Renal cortex interstitium (tissue), 11 donors: ENCODE data around the gene ASMTL. TPM values are rescaled to one million over a fixed set of nuclear protein-coding genes. Genes with fewer than 3 reads are reported as not detected.
"Not testable (repeated sequence)": the region's sequence is repeated elsewhere in the genome, so short reads cannot be mapped to it uniquely, and the experiment has no call there.

Experiments used
- DNase-seq, 11 donors: peaks; one replicate each; pipeline ENCODE4 v3.0.0-alpha.2; 2013; ENCODE audit warnings: low read depth in 9 of 11, low spot score in 4 of 11; ENCODE audit errors: extremely low read depth in 1 of 11
- polyA plus RNA-seq, 3 donors: library from polyadenylated mRNA; unstranded; fragments of 120-200 nt; gene quantifications; one replicate each; pipeline ENCODE4 v1.2.1, GENCODE V29; 2013; ENCODE audit not compliant: insufficient read length in 3 of 3

Gene ASMTL
- polyA plus RNA-seq, 3 donors: 35.7 to 50.5 (median 37.1) TPM

- DNase-seq: no peak
These were observed 67.2 kb downstream of the ASMTL start for GRCh38 chrX:1385253-1386223.

DNA sequence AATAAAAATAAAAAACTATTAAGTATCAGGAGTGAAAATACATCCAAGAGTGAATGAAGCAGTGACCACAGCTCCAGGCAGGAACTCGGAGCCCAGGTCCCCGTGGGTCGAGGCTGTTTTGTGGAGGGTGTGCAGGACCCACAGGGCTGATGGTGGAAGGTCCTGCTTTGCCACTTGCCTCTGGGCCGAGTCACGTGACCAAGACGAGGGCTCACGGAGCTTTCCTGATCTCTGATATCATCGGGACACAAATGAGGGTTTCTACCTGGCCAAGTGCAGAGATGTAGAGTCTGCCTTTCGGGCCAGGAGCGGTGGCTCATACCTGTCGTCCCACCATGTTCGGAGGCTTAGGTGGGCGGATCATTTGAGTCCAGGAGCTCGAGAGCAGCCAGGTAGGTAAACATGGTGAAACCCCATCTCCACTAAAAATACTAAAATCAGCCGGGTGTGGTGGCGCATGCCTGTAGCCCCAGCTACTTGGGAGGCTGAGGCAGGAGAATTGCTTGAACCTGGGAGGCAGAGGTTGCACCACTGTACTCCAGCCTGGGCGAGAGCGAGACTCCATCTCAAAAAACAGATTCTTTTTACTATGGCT lies 68.0 kb downstream of the ASMTL start:
- no peak for DNase-seq

GRCh38 chrX:1380672-1381233 lies 72.0 kb downstream of the ASMTL start:
- no peak for DNase-seq

DNA sequence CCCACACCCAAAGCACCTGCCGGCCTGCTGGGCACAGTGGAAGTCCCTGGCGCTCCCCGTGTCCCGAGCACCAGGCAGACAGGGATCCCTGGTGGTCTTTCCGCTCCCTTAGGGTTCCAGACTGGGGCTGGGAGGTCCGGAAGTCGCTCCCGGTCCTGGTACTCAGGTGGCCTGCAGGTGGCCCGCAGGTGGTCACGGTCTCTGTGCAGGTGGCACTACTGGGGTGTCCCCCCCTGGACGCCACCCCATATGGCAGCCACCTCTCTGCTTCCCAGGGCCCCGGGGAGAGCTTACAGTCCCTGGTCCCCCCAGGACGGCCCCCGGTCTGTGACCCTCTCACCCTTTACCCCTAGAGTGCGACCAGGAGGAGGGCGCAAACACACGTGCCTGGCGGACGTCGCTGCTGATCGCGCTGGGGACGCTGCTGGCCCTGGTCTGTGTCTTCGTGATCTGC lies 74.4 kb downstream of the ASMTL start:
- DNase-seq: no peak

DNA sequence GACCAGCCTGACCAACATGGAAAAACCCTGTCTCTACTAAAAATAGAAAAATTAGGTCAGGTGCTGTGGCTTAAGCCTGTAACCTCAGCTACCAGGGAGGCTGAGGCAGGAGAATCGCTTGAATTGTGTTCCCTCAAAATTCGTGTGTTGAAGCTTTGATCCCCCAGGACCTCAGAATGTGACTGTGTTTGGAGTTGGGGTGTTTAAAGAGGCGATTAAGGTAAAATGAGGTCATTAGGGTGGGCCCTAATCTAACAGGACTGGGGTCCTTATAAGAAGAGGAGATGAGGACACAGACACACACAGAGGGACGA lies 84.4 kb downstream of the ASMTL start:
- no peak for DNase-seq

DNA sequence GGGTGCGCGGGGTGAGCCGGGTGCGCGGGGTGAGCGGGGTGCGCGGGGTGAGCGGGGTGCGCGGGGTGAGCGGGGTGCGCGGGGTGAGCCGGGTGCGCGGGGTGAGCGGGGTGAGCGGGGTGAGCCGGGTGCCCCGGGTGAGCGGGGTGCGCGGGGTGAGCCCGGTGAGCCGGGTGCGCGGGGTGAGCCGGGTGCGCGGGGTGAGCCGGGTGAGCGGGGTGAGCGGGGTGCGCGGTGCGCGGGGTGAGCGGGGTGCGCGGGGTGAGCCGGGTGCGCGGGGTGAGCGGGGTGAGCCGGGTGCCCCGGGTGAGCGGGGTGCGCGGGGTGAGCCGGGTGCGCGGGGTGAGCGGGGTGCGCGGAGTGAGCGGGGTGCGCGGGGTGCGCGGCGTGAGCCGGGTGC lies 86.3 kb downstream of the ASMTL start:
- DNase-seq: not testable (repeated sequence)

- DNase-seq: no peak
These were observed 90.8 kb downstream of the ASMTL start for GRCh38 chrX:1361910-1362309.

DNA sequence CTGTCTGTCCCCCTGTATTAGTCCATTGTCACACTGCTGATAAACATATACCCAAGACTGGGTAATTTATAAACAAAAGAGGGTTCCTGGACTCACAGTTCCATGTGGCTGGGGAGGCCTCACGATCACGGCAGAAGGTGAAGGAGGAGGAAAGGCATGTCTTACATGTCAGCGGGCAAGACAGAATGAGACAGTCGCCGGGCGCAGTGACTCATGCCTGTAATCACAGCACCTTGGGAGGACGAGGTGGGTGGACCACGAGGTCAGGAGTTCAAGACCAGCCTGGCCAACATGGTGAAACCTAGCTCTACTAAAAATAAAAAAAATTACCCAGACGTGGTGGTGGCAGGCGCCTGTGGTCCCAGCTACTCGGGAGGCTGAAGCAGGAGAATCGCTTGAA lies 91.4 kb downstream of the ASMTL start:
- DNase-seq: no peak

- no peak for DNase-seq
These were observed 92.5 kb downstream of the ASMTL start for GRCh38 chrX:1360171-1360570.

DNA sequence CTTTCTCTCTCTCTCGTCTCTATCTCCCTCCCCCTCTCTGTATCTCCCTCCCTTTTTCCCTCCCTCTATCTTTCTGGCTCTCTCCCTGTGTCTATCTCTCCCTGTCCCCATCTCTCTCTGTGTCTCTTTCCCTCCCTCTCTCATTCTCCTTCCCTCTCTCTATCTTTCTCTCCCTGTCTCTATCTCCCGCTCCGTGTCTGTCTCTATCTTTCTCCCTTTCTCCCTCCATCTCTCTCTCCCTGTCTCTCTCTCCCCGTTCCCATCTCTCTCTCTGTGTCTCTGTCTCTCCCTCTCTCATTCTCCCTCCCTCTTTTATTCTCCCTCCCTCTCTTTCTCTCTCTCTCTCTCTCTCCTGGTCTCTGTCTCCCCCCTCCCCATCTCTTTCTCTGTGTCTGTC lies 93.2 kb downstream of the ASMTL start:
- DNase-seq: no peak

DNA sequence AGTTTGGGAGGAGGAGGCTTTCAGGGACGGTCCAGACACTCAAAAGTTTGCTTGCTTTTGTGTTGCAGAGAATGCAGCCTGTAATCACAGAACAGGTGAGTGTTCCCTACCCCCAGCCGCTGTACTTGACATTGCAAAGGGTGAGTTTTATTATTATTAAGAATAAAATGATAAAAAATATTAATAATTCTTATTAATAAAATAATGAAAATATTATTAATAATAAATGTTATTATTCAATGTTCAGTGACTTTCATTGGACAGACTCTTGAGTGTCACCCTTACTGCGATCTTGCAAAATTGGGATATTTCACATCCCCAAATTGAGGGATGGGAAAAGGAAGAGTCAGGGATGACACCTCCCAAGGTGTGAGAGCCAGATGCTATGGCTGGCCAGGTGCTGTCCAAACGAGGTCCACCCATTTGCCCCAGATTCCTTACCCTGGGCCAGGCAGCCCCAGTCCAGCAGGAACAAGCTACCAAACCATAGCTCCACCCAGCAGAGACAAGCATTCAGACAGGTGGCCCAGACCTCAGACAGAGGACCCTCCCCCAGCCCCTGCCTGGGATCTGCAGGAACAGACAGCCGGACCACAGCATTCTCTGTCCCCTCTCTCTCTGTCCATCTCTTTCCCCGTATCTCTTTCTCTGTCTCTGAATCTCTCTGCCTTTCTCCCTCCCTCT lies 93.8 kb downstream of the ASMTL start:
- no peak for DNase-seq

DNA sequence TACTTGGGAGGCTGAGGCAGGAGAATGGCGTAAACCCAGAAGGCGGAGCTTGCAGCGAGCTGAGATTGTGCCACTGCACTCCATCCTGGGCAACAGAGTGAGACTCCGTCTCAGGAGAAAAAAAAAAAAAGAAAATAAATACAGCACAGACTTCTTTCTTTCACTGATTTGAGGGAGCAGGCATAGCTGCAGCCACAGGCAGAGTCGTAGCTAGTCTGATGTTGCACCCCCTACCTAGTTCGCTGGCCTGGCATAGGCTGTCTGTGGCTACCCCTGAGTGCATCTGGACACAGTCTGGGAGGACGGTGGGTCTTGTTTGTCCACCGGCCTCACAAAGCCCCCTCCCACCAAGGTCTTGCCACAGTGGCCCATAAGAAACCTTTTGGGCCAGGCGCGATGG lies 94.7 kb downstream of the ASMTL start:
- DNase-seq: no peak

GRCh38 chrX:1355131-1356046 lies 97.3 kb downstream of the ASMTL start:
- no peak for DNase-seq

DNA sequence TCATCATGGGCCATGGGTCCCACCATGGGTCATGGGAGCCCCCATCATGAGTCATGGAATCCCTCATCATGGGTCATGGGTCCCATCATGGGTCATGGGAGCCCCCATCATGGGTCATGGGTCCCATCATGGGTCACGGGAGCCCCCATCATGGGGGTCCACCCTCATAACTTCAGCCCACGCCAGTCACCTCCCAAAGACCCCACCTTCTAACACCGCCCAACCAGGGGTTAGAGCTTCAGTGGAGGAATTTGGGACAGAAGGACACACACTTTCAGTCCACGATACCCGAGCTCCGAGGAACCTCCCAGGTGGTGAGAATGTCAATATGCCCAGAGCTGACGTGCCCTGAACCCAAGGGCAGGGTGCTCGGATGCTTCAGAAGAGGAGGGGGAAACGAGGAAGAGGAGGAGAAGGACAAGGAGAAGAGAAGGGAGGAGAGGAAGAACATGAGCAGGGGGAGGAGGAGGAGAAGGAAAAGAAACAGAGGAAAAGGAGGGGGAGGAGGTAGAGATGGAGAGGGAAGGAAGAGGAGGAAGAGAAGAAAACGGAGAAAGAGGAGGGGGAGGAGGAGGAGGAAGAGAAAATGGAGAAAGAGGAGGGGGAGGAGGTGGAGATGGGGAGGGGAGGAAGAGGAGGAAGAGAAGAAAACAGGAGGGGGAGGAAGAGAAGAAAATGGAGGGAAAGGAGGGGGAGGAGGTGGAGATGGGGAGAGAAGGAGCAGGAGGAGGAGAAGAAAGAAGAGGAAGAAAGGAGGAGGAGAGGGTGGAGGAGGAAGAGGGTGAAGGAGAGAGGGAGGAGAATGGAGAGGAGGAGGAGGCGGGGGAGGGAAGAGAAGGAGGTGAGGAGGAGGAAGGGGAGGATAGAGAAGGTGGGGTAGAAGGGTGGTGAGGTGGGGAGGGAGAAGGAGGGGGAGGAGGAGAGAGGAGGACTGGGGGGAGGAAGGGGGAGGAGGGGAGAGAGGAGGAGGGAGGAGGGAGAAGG lies 98.4 kb downstream of the ASMTL start:
- DNase-seq: no peak
